ENCODE measurements around the gene SEC16A. TPM values are rescaled to one million over a fixed set of nuclear protein-coding genes. Genes with fewer than 3 reads are reported as not detected.

The SEC16A gene
- total RNA-seq, 4 donors from 2014 or later: 58.0 to 89.3 (median 75.0) TPM

DNA sequence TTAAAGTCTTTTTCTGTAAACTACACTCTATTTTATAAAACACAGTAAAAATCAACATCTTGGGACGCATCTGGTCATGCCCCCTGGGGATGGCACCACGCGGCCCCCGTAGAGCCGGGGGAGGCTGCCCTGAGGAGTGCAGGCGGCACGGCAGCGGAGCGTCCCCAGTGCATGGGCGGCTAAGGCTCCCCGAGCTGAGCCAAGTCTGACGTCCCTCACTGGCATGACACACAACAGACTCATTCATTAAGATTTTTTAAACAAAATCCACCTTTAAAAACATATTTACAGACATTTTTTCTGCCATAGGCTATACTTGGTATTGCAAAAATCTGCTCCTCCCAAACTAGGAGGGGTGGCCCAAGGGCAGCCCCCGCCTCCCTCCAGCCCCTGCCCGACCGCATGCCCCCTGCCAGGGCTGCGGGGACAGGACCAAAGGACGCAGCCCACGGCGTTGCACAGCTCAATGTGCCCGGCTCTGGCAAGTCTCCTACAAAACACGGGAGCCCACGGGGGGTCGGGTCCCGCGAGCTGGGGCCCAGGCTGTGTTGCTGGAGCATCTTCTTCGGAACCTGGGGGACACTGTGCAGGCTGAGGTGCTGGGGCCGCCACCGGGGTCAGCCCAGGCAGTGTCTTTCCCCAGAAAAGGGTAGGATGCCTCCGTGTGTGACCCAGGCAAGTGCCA, 11.8 kb upstream of the SEC16A start:
- no peaks in the 10 kb centered on the region for H3K4me1 ChIP-seq
- no peak overlapping the region for H3K4me3 ChIP-seq
- H3K27ac ChIP-seq: no peak overlapping the region
- peaks cover 51% of the 10 kb centered on the region for H3K36me3 ChIP-seq
- 73% methylated on average over 27 of the region's 29 CpGs for WGBS
- DNase-seq (ENCODE audit: low spot score in 2 of 2): no peak
- no peaks in the 10 kb centered on the region for H3K9me3 ChIP-seq
- TF ChIP-seq POLR2AphosphoS5 (IDR thresholded peaks at IDR 0.05) (no peak), POLR2A (IDR thresholded peaks at IDR 0.05) (no peak), EP300 (IDR thresholded peaks at IDR 0.05) (no peak)
- TF ChIP-seq, protein P1, sequence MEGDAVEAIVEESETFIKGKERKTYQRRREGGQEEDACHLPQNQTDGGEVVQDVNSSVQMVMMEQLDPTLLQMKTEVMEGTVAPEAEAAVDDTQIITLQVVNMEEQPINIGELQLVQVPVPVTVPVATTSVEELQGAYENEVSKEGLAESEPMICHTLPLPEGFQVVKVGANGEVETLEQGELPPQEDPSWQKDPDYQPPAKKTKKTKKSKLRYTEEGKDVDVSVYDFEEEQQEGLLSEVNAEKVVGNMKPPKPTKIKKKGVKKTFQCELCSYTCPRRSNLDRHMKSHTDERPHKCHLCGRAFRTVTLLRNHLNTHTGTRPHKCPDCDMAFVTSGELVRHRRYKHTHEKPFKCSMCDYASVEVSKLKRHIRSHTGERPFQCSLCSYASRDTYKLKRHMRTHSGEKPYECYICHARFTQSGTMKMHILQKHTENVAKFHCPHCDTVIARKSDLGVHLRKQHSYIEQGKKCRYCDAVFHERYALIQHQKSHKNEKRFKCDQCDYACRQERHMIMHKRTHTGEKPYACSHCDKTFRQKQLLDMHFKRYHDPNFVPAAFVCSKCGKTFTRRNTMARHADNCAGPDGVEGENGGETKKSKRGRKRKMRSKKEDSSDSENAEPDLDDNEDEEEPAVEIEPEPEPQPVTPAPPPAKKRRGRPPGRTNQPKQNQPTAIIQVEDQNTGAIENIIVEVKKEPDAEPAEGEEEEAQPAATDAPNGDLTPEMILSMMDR (IDR thresholded peaks at IDR 0.05): no peak
- no peaks in the 10 kb centered on the region for H3K27me3 ChIP-seq

DNA sequence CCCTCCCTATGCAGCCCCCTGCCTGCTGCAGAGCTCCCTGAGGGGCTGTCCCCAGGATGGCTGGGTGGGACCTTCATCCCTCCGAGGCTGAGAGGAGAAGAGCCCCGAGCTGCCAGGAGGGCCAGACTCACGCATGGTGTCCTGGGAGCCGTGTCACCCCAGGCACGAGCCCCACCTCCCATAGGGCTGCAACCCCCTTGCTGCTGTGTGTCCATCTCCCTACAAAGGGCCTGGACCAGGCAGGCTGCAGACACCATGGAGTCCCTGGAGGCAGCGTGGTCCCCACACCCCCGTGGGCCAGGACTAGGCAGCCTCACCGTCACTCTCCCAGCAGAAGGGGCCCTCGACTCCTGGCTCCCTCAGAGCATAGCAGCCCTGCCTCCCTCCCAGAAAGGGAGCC, 11.2 kb upstream of the SEC16A start:
- Histone ChIP-seq H3K27me3 (no peaks in the 10 kb centered on the region), H3K4me3 (no peak overlapping the region), H3K9me3 (no peaks in the 10 kb centered on the region), H3K36me3 (peaks cover 45% of the 10 kb centered on the region), H3K27ac (no peak overlapping the region), H3K4me1 (no peaks in the 10 kb centered on the region)
- no peak for TF ChIP-seq EP300 (IDR thresholded peaks at IDR 0.05)
- 80% methylated on average over 4 of the region's 9 CpGs for WGBS
- no peak for DNase-seq (ENCODE audit: low spot score in 2 of 2)

DNA sequence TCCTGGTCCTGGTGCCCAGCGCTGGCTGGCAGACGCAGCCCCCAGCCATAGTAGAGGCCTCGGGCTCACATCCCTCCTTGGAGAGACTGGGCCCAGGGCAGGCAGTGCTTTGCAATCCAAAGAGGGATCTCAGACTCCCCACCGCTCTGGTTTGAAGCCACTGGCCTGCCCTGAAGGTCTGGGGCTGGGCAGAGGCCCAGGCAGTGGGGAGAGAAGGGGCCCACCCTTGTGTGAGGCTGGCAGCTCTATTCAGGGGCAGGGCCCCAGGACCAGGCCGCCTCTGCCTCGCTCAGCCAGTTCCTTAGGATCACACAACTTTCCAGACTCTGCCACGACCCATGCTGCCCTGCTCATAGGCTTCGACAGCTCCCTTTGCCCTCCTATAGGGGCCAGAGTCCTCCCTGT, 10.7 kb upstream of the SEC16A start:
- Histone ChIP-seq H3K36me3 (peaks cover 40% of the 10 kb centered on the region), H3K27me3 (no peaks in the 10 kb centered on the region), H3K27ac (no peak overlapping the region), H3K9me3 (no peaks in the 10 kb centered on the region), H3K4me1 (no peaks in the 10 kb centered on the region), H3K4me3 (no peak overlapping the region)
- no peak for DNase-seq (ENCODE audit: low spot score in 2 of 2)
- WGBS: 83% methylated on average over 4 of the region's 8 CpGs
- TF ChIP-seq, protein P1 (IDR thresholded peaks at IDR 0.05): no peak
- TF ChIP-seq POLR2A (IDR thresholded peaks at IDR 0.05) (no peak), POLR2AphosphoS5 (IDR thresholded peaks at IDR 0.05) (no peak), EP300 (IDR thresholded peaks at IDR 0.05) (no peak)

DNA sequence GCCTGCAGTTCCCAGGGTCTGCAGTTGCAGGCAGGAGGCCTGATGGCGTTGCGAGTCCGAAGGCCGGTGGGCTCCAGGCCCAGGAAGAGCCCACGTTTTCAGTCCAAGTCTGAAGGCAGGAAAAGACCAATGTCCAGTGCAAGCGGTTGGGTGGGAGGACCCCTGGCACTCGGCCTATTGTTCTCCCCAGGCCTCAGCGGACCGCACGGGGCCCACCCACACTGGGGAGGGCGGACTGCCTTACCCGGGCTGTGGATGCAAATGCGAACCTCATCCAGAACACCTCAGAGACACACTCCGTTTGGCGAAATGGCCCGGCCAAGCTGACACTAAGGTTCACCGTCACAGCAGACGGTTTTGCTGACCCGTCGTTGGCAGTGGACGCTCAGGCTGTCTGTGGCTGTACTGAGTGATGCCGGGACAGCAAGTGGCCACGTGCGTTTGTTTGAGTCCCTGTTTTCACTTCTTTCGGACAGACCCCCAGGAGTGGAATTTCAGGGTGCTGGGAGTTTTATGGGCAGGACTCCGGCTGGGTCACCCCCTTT, 10.2 kb upstream of the SEC16A start:
- Histone ChIP-seq H3K27me3 (no peaks in the 10 kb centered on the region), H3K36me3 (peaks cover 35% of the 10 kb centered on the region), H3K4me1 (peaks cover 4% of the 10 kb centered on the region), H3K4me3 (no peak overlapping the region), H3K9me3 (no peaks in the 10 kb centered on the region), H3K27ac (no peak overlapping the region)
- WGBS: 73% methylated on average over 22 of the region's 26 CpGs
- TF ChIP-seq POLR2AphosphoS5 (IDR thresholded peaks at IDR 0.05) (no peak), EP300 (IDR thresholded peaks at IDR 0.05) (no peak), POLR2A (IDR thresholded peaks at IDR 0.05) (no peak)
- TF ChIP-seq, protein P1 (IDR thresholded peaks at IDR 0.05): no peak
- no peak for DNase-seq (ENCODE audit: low spot score in 2 of 2)

DNA sequence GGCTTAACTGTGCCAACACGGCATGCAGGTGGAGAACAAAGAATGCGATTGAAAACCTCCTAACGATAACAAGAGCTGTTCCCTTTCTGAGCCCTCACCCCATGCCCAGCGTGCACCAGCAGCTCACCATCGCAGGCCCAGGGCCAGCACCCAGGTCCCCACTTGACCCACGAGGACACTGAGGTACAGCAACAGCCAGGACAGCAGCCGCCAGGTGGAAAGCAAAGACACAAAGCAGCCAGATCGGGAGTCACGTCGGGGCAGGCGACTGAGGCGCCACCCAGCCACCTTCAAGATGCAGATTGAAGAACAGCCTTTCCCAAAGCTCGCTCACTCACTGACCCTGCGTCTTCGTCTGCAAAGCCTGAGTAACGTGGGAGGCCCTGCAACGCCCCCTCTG, 6.9 kb upstream of the SEC16A start:
- H3K9me3 ChIP-seq: no peaks in the 10 kb centered on the region
- peaks cover 4% of the 10 kb centered on the region for H3K36me3 ChIP-seq
- no peak overlapping the region for H3K27ac ChIP-seq
- H3K27me3 ChIP-seq: no peaks in the 10 kb centered on the region
- peaks cover 11% of the 10 kb centered on the region for H3K4me1 ChIP-seq
- DNase-seq (ENCODE audit: low spot score in 2 of 2): no peak
- TF ChIP-seq, protein P1 (IDR thresholded peaks at IDR 0.05): no peak
- TF ChIP-seq POLR2A (IDR thresholded peaks at IDR 0.05): no peak
- no peak for TF ChIP-seq POLR2AphosphoS5 (IDR thresholded peaks at IDR 0.05)
- no peak for TF ChIP-seq EP300 (IDR thresholded peaks at IDR 0.05)
- 65% methylated on average over 17 of the region's 17 CpGs for WGBS
- H3K4me3 ChIP-seq: no peak overlapping the region

Data from suprapubic skin (tissue), 4 donors.